Measurements from ENCODE around the gene ZNF467. TPM values are rescaled to one million over a fixed set of nuclear protein-coding genes. Genes with fewer than 3 reads are reported as not detected.

The ZNF467 gene
- total RNA-seq, 3 donors from 2014 or later: 2.4 to 19.5 (median 5.1) TPM

- H3K9me3 ChIP-seq: no peaks in the 10 kb centered on the region
- no peak for TF ChIP-seq CTCF (IDR thresholded peaks at IDR 0.05)
- H3K4me1 ChIP-seq (ENCODE audit: low read depth): no peaks in the 10 kb centered on the region
- intact Hi-C loops (cut with DNase I, micrococcal nuclease): no loop called here
- no peak for DNase-seq
- no peak for ATAC-seq
- no peak overlapping the region for H3K4me3 ChIP-seq
- H3K36me3 ChIP-seq (ENCODE audit: low read depth): no peaks in the 10 kb centered on the region
Measured at GRCh38 chr7:149813254-149814035, 40.1 kb upstream of the ZNF467 start.

- DNase-seq: no peak
- TF ChIP-seq CTCF (IDR thresholded peaks at IDR 0.05): no peak
- Histone ChIP-seq H3K9me3 (no peaks in the 10 kb centered on the region), H3K36me3 (ENCODE audit: low read depth) (no peaks in the 10 kb centered on the region), H3K4me1 (ENCODE audit: low read depth) (no peaks in the 10 kb centered on the region), H3K4me3 (no peak overlapping the region)
- intact Hi-C loops (cut with DNase I, micrococcal nuclease): no loop called here
- ATAC-seq: no peak
Measured at GRCh38 chr7:149811831-149812490, 38.6 kb upstream of the ZNF467 start.

DNA sequence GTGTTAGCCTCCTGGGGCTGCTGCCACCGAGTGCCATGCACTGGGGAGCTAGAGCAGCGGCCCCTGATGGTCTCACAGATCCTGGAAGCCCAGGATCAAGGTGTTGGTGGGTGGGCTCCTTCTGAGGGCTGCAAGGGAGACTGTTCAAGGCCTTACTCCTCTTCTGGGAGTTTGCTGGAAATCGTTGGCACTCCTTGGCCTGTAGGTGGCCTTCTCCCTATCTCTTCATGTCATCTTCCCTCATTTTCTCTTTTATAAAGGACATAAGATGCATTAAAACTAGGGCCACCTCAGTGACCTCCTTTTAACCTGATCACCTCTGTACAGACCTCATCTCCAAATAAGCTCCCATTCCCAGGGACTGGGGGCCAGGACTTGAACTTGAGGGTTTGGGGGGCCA is 37.8 kb upstream of the ZNF467 start:
- Histone ChIP-seq H3K9me3 (no peaks in the 10 kb centered on the region), H3K4me1 (ENCODE audit: low read depth) (no peaks in the 10 kb centered on the region), H3K36me3 (ENCODE audit: low read depth) (no peaks in the 10 kb centered on the region), H3K4me3 (no peak overlapping the region)
- intact Hi-C loops (cut with DNase I, micrococcal nuclease): no loop called here
- no peak for TF ChIP-seq CTCF (IDR thresholded peaks at IDR 0.05)
- no peak for ATAC-seq
- no peak for DNase-seq

GRCh38 chr7:149809215-149809614 is 35.8 kb upstream of the ZNF467 start:
- TF ChIP-seq CTCF (IDR thresholded peaks at IDR 0.05): no peak
- intact Hi-C loops (cut with DNase I, micrococcal nuclease): no loop called here
- no peak for ATAC-seq

GRCh38 chr7:149808311-149808710 is 34.9 kb upstream of the ZNF467 start:
- no peak for TF ChIP-seq CTCF (IDR thresholded peaks at IDR 0.05)
- intact Hi-C loops (cut with DNase I, micrococcal nuclease): no loop called here
- ATAC-seq (no peak), DNase-seq (no peak)
- H3K4me1 ChIP-seq (ENCODE audit: low read depth): no peaks in the 10 kb centered on the region
- H3K4me3 ChIP-seq: no peak overlapping the region
- no peaks in the 10 kb centered on the region for H3K36me3 ChIP-seq (ENCODE audit: low read depth)
- H3K9me3 ChIP-seq: no peaks in the 10 kb centered on the region

More at GRCh38 chr7:149809215-149809614, 35.8 kb upstream of the ZNF467 start:
- Histone ChIP-seq H3K36me3 (ENCODE audit: low read depth) (no peaks in the 10 kb centered on the region), H3K4me1 (ENCODE audit: low read depth) (no peaks in the 10 kb centered on the region), H3K4me3 (no peak overlapping the region), H3K9me3 (no peaks in the 10 kb centered on the region)
- DNase-seq: no peak

All from mucosa of descending colon (tissue), 3 donors.